B cell (primary cell): ENCODE measurements around the gene CRTAC1. TPM values are rescaled to one million over a fixed set of nuclear protein-coding genes. Genes with fewer than 3 reads are reported as not detected.

ENCODE experiments used
- ATAC-seq: fragments of 200-7000 bp; cut with Tn5 transposase; one replicate; pipeline ENCODE4 v1.10.0; 2021; ENCODE audit warnings: low read depth, mild to moderate bottlenecking, moderate number of reproducible peaks, moderate library complexity
- CTCF ChIA-PET: fragments of 350-600 bp; sonication (Branson Sonifier 250); formaldehyde crosslinking; loops from one replicate; lab custom pipeline; 2021; ENCODE audit warnings: antibody characterized with exemption, inconsistent platforms; lab: Charles Lee
- POLR2A ChIA-PET: fragments of 350-600 bp; sonication (Branson Sonifier 250); formaldehyde crosslinking; loops from one replicate; lab custom pipeline; 2021; ENCODE audit warnings: antibody characterized with exemption; lab: Charles Lee
- DNase-seq: peaks from one replicate; pipeline ENCODE4 v3.0.0; 2013
- H2AFZ ChIP-seq: 2 replicates; pipeline ENCODE4 v1.6.1; 2012; ENCODE audit warnings: mild to moderate bottlenecking, low read depth, low read length; ENCODE audit not compliant: insufficient read depth, poor library complexity, severe bottlenecking
- H3K27ac ChIP-seq, 2 donors: 1 replicate in 1 of 2; 2 replicates in 1 of 2; pipeline ENCODE4 v1.5.1; 2012 to 2013; ENCODE audit warnings: low read length in 2 of 2, mild to moderate bottlenecking in 2 of 2, moderate library complexity in 1 of 2
- H3K27me3 ChIP-seq, 4 experiments: fragments of 200-600 bp in 1 of 4; sonication (generic) in 1 of 4; replicated peaks in 1 of 4; 1 replicate in 2 of 4; 2 replicates in 2 of 4; pipeline versions ENCODE4 v1.6.1 to v1.7.0; 2013 to 2016; ENCODE audit warnings: low read length in 3 of 4, mild to moderate bottlenecking in 2 of 4, mixed read lengths in 1 of 4, moderate library complexity in 1 of 4; ENCODE audit not compliant: insufficient read depth in 4 of 4, control insufficient read depth in 3 of 4; ENCODE audit errors: control extremely low read depth in 1 of 4
- H3K36me3 ChIP-seq, 2 experiments: replicated peaks in 1 of 2; 1 replicate in 1 of 2; 2 replicates in 1 of 2; pipeline versions ENCODE4 v1.6.1 to v1.7.1; 2013; ENCODE audit warnings: low read length in 1 of 2; ENCODE audit not compliant: insufficient read depth in 2 of 2, control insufficient read depth in 1 of 2; ENCODE audit errors: control extremely low read depth in 1 of 2, extremely low read depth in 1 of 2
- H3K4me1 ChIP-seq, 2 donors: fragments of 200-600 bp in 1 of 2; sonication (generic) in 1 of 2; 1 replicate in 1 of 2; 2 replicates in 1 of 2; pipeline versions ENCODE4 v1.5.1 to v1.6.1; 2013 to 2017; ENCODE audit warnings: low read length in 2 of 2; ENCODE audit not compliant: control insufficient read depth in 2 of 2, insufficient read depth in 2 of 2
- H3K4me2 ChIP-seq: replicated peaks from 2 replicates; pipeline ENCODE3; 2012; ENCODE audit warnings: mild to moderate bottlenecking, low read depth, low read length; ENCODE audit not compliant: poor library complexity, severe bottlenecking
- H3K4me3 ChIP-seq, 5 experiments: fragments of 200-600 bp in 1 of 5; sonication (generic) in 1 of 5; 1 replicate in 3 of 5; 2 replicates in 2 of 5; pipeline versions ENCODE4 v1.5.1 to v1.7.0; 2011 to 2016; ENCODE audit warnings: low read length in 4 of 5, mild to moderate bottlenecking in 4 of 5, low read depth in 2 of 5, control low read depth in 1 of 5, moderate library complexity in 1 of 5; ENCODE audit not compliant: insufficient read depth in 1 of 5; ENCODE audit errors: control extremely low read depth in 1 of 5, extremely low read depth in 1 of 5
- H3K79me2 ChIP-seq: fragments of 200-600 bp; sonication (generic); one replicate; pipeline ENCODE4 v1.6.0; 2016; ENCODE audit warnings: low read length; ENCODE audit not compliant: control insufficient read depth, insufficient read depth
- H3K9ac ChIP-seq: fragments of 200-600 bp; sonication (generic); 2 replicates; pipeline ENCODE4 v1.6.1; 2017; ENCODE audit warnings: mild to moderate bottlenecking, low read length, moderate library complexity
- H3K9me3 ChIP-seq, 3 donors: one replicate each; pipeline versions ENCODE4 v1.6.1 to v1.7.1; 2013; ENCODE audit warnings: low read length in 2 of 3; ENCODE audit not compliant: control insufficient read depth in 2 of 3, insufficient read depth in 1 of 3; ENCODE audit errors: control extremely low read depth in 1 of 3
- H4K20me1 ChIP-seq: 2 replicates; pipeline ENCODE4 v1.6.0; 2012; ENCODE audit warnings: mild to moderate bottlenecking, low read length; ENCODE audit not compliant: insufficient read depth, control insufficient read depth, poor library complexity, severe bottlenecking
- H3K27ac Mint-ChIP-seq: one replicate; pipeline ENCODE4 v1.8.0; 2021; ENCODE audit warnings: mixed read lengths
- H3K27me3 Mint-ChIP-seq: one replicate; pipeline ENCODE4 v1.8.0; 2021; ENCODE audit warnings: mixed read lengths
- H3K4me1 Mint-ChIP-seq: one replicate; pipeline ENCODE4 v1.8.0; 2021; ENCODE audit warnings: mixed read lengths
- H3K4me3 Mint-ChIP-seq: one replicate; pipeline ENCODE4 v1.8.0; 2021; ENCODE audit warnings: mixed read lengths
- H3K9me3 Mint-ChIP-seq: one replicate; pipeline ENCODE4 v1.8.0; 2022; ENCODE audit warnings: mixed read lengths; ENCODE audit not compliant: insufficient read depth
- CTCF ChIP-seq: fragments of 200-600 bp; IDR thresholded peaks from one replicate; pipeline ENCODE4 v1.8.0; 2022; ENCODE audit warnings: antibody characterized with exemption, mild to moderate bottlenecking
- EZH2 ChIP-seq: IDR thresholded peaks from 2 replicates; pipeline ENCODE4 v1.6.1; 2012; ENCODE audit warnings: borderline replicate concordance, low read depth, mild to moderate bottlenecking, moderate library complexity, low read length; ENCODE audit not compliant: insufficient read depth, poor library complexity, severe bottlenecking
- WGBS: methylation state at CpG from one replicate; pipeline ENCODE4 v1.1.5; 2013; ENCODE audit warnings: missing lambda C conversion rate; ENCODE audit not compliant: insufficient coverage; 5-methylcytosine and 5-hydroxymethylcytosine counted together
- intact Hi-C: fragments of 100-400 bp; cut with micrococcal nuclease; formaldehyde crosslinking; loops from one replicate; pipeline ENCODE4 v1.10.0; 2022
- polyA plus RNA-seq: library from polyadenylated mRNA; depleted of rRNA; stranded (reverse); fragments of >200 nt; gene quantifications from 2 replicates; pipeline ENCODE4 v1.2.3, GENCODE V29; 2012
- total RNA-seq, 2 donors: library from RNA; stranded (reverse); fragments of 120-200 nt in 1 of 2; gene quantifications; 1 replicate in 1 of 2; 2 replicates in 1 of 2; pipeline versions ENCODE4 v1.2.3 to v1.2.4, GENCODE V29; 2013 to 2022

The CRTAC1 gene
- total and polyA plus RNA-seq, 2 donors (not counting 1 experiment from before 2014, with no cell fraction given) = not detected

GRCh38 chr10:98045785-98046389, 15.5 kb upstream of the CRTAC1 start:
- no peaks in the 10 kb centered on the region for H3K79me2 ChIP-seq
- peaks cover 0 to 29% (median 15%) of the 10 kb centered on the region in 4 experiments for H3K27me3 ChIP-seq
- WGBS = 17% methylated on average over 5 of the region's 6 CpGs
- no peaks in the 10 kb centered on the region for H3K36me3 ChIP-seq
- H3K4me3 ChIP-seq = no peak overlapping the region
- Mint-ChIP-seq H3K4me1 (no peaks in the 10 kb centered on the region), H3K27ac (no peak overlapping the region), H3K9me3 (no peaks in the 10 kb centered on the region), H3K4me3 (no peak overlapping the region), H3K27me3 (peaks cover 48% of the 10 kb centered on the region)
- TF ChIP-seq CTCF = peak; percentile 96
- TF ChIP-seq EZH2 = no peak
- intact Hi-C loops = no loop called here
- no peak overlapping the region for H3K9ac ChIP-seq
- POLR2A ChIA-PET = no interaction called here
- H4K20me1 ChIP-seq = no peaks in the 10 kb centered on the region
- no peaks in the 10 kb centered on the region for H3K4me1 ChIP-seq
- H3K27ac ChIP-seq = no peak overlapping the region
- no peak overlapping the region for H3K4me2 ChIP-seq
- no peaks in the 10 kb centered on the region for H3K9me3 ChIP-seq
- CTCF ChIA-PET = interaction anchor here (0.6 to 6.2 kb wide), 11 partner anchors 9 to 473 kb away, joined by 3 to 42 read pairs (median 3); partner anchors contain the start of gene CRTAC1
- peak; percentile 70 for DNase-seq
- no peak overlapping the region for H2AFZ ChIP-seq
- ATAC-seq = peak; percentile 56

DNA sequence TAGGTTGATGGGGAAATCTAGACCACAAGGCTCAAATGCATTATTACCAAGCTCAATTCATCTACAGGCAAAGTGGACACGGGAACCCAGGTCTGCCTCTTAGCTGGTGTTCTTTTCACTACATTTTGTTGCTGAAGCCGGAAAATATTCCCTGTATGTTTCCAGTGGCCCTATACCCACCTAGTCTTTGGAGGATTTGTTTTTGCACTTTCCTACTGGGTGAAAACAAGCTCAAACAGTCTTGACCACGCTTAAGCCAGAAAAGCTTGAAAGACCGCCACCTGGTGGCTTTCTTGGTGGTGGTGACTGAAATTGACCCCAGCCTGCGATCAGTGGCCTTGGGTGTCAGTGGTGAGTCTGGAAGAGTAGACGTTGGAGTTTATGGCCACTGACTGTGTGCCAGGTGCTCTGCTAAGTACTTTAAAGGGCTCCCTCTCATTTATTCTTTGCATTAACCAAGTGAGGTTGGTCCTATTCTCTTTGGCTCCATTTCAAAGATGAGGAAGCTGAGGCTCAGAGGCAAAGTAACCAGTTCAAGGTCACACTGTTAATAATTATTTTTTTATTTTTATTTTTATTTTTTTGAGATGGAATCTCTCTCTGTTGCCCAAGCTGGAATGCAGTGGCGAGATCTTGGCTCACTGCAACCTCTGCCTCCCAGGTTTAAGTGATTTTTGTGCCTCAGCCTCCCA, 11.1 kb upstream of the CRTAC1 start:
- Histone ChIP-seq H3K27me3 (peaks cover 0 to 58% (median 26%) of the 10 kb centered on the region in 4 experiments), H3K27ac (no peak overlapping the region), H3K36me3 (no peaks in the 10 kb centered on the region), H3K4me2 (no peak overlapping the region), H3K4me3 (no peak overlapping the region), H2AFZ (no peak overlapping the region), H3K9me3 (no peaks in the 10 kb centered on the region), H3K9ac (no peak overlapping the region), H3K4me1 (no peaks in the 10 kb centered on the region), H3K79me2 (no peaks in the 10 kb centered on the region), H4K20me1 (no peaks in the 10 kb centered on the region)
- no peak overlapping the region for H3K27ac Mint-ChIP-seq
- DNase-seq (peak; percentile 49), ATAC-seq (no peak)
- CTCF ChIA-PET = interaction anchor here (0.6 to 4.1 kb wide), 28 partner anchors 8 to 470 kb away, joined by 3 to 33 read pairs (median 4); partner anchors contain the start of gene AVPI1
- POLR2A ChIA-PET = interaction anchor here (0.6 kb wide), 1 partner anchor 1771 kb away, joined by 4 read pairs; no protein-coding TSS in a partner anchor
- intact Hi-C loops = loop anchor here (5.0 kb wide), 1 partner anchor 354 kb away; the partner anchor contains the start of gene AVPI1
- WGBS = 6% methylated on average over 3 of the region's 7 CpGs
- H3K4me1 Mint-ChIP-seq = no peaks in the 10 kb centered on the region
- peak; percentile 67 for TF ChIP-seq CTCF
- TF ChIP-seq EZH2 = no peak
- peaks cover 77% of the 10 kb centered on the region for H3K27me3 Mint-ChIP-seq
- H3K4me3 Mint-ChIP-seq = no peak overlapping the region
- H3K9me3 Mint-ChIP-seq = no peaks in the 10 kb centered on the region
